HG03103 (cell line): ENCODE results near the gene CHST13.

Source experiments
- ATAC-seq: cut with Tn5 transposase; IDR thresholded peaks from one replicate; pipeline ENCODE4 v1.9.1; 2021; ENCODE audit warnings: low read depth; ENCODE audit not compliant: unreplicated experiment

Gene CHST13

DNA sequence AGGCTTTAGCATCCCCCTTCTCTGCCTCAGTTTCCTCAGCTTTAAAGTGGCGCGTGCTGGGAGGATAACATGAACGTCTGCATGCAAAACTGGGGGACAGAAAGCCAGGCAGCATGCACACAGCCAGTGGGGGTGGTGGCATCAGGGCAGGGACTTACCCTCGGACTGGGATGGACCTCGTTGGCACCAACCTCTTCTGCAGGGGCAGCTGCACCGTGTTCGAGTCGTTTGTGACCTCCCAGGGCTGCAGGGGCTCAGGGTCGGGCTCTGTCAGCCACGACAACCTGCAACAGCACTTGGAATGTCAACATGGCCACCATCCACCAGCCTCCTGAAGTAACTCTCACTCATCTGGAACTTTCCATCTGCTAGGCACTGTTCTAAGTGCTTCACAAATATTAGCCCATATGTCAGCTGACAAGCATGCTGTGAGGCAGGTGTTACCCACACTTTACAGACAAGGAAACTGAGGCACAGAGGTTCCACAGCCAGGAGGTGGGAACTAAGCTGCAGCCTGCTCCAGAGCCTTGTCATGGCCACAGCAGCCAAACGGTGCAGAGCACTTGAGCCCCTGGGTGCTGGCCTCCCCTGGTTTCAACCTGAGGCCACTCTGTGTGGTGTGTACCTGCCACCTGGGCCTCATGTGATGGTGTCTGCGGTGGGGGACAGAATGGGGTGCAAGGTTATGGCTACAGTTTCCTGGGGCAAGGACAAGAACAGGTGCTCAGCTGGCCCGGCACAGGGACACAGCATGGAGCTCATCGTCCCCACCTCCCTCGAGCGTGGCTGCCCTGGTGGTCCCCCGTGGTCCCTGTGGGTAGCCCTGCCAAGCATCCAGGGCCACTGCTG, 28.1 kb downstream of the CHST13 start:
- no peak for ATAC-seq

- ATAC-seq = no peak
These were observed 28.8 kb downstream of the CHST13 start for GRCh38 chr3:126552688-126553283.

DNA sequence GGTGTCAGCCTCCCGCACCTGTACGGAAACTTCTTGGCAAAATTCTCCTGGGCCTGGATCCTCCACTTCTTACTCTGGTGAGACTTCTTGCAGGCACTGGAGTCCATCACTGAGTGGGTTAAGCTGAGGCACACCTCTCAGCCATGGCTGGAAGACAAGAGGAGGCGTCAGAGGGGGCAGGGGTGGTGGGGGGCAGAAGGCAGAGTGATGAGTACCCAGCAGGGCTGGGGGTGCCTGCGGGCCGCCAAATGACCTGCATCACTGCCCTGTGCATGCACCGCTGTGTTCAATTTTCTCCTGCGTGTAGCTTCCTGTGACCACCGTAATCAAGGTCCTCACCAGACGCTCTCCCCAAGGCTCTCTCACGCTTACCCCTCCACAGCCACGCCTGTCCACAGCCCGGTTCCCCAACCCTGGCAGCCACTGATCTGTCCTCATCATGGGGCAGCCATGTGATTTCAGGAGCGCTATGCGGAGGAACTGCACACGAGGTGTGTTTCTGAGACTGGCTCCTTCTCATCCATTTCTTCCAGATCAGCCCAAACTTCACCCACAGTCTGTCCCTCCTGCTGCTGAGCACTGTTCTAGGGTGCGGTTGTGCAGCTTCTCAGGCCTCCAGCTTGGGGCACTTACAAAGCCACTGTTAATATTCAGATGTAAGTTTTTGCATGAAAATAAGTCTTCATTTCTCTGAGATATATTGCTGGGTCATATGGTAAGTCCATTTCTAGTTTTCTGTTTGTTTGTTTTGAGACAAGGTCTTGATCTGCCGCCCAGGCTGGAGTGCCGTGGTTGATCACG, 29.5 kb downstream of the CHST13 start:
- no peak for ATAC-seq

- ATAC-seq = no peak
These were observed 30.9 kb downstream of the CHST13 start for GRCh38 chr3:126554560-126555525.

GRCh38 chr3:126555795-126556636, 32.1 kb downstream of the CHST13 start:
- ATAC-seq = no peak

- ATAC-seq = no peak
These were observed 32.9 kb downstream of the CHST13 start for GRCh38 chr3:126556637-126557414.

DNA sequence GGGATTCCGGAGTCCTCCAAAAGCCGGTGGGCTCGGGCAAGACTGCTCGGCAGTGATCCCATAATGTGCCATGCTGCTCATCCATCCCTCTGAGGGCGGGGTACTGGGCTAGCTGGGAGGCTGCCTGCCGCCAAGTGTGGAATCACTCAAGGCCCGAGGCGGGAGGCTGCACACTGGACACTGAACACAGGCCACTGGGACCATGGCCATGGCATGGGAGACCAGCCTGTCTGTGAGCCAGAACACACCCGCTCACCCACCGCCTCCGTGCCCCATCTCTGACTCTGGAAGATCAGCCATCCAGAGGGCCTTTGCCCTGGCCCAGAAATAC, 33.4 kb downstream of the CHST13 start:
- no peak for ATAC-seq

- ATAC-seq = no peak
These were observed 33.8 kb downstream of the CHST13 start for GRCh38 chr3:126557761-126558160.

DNA sequence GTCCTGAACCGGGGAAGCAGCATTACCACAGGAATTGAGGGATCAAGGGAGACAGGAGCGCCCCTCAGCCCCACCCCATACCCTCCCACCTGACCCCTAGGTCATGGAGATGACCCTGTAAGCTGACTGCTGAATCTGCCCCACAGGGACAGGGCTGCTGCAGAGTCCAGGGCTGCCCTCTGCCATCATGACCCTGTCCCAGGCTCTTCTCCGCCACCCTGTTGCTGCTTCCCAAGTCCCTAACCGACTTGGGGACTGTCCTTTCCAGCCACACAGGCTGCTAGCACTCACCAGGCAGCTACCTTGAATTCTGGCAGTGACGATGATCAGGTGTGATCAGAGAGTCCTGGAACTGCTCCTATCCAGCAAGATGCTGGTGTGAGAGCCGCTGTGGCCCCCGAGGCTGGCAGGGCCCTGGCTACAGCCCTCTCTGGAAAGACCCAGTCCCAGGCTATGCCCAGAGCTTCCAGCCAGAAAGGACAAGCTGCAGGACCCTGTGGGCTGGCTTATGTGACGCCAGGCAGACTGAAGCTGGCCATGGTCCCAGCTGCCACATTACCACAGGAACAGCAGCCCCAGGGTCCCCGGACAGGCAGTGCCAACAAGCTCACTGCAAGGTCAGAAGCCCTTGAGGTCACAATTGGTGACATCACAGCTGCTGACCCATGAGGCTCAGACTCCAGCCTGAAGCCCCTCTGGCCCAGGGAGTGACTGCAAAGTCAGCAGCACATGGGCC, 34.5 kb downstream of the CHST13 start, which contains the start of gene C3orf22:
TSS of gene C3orf22 (minus strand) at position 597 of the 736 bp plus-strand sequence. CDS start 5,542 bp downstream, outside the sequence.
- no peak for ATAC-seq

DNA sequence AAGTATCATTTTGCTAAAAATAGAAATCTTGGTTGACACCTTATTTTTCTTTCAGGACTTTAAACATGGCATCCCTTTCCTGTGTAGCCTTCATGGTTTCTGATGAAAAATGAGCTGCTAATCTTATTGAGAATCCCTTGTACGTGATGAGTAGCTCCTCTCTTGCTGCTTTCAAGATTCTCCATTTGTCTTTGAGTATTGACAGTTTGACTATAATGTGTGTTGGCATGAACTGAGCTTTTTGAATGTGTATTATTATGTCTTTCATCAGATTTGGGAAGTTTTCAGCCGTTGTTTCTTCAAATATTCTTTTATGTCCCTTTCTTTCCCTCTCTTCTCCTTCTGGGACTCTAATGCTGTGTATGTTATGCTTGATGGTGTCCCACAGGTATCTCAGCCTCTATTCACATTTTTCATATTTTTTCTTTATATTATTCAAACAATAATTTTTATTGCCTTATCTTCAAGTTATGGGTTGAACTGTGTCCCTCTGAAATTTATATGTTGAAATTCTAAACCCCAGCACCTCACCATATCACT, 38.9 kb downstream of the CHST13 start:
- no peak for ATAC-seq

DNA sequence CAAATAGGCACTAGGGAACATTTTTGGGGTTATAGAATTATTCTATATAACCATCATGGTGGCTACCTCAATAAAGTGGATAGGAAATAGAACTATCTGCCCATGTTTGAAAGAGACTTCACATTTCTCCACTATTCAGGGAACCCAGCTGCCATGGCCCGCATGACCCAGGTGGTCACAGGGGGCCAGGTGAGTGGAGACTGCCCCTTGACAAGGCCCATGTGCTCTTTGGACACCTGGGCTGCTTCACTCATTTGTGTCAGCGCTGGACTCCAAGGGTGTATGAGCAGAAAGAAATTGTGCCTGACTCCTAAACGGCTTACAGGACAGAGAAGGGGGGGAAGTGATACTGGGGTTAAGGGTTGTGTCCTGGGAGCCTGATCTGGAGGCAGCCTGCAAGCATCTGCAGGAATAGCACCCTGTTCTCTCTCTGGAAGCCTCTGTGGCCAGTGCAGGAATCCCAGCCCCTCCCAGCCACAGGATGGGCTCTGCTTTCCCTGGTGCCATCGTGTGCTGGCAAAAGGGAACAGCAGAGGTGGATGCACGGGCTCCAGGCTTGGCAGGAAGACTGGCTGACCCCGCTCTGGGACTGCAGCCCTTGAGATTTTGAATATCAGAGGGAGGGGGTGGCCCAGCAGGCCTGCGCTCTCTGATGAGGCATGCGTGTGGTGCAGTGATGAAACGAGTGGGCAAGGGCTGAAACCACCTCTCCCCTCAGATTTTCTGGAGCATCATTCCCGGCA, 43.9 kb downstream of the CHST13 start:
- no peak for ATAC-seq

- ATAC-seq = no peak
These were observed 44.9 kb downstream of the CHST13 start for GRCh38 chr3:126568776-126569342.

- no peak for ATAC-seq
These were observed 45.5 kb downstream of the CHST13 start for GRCh38 chr3:126569390-126569975.

DNA sequence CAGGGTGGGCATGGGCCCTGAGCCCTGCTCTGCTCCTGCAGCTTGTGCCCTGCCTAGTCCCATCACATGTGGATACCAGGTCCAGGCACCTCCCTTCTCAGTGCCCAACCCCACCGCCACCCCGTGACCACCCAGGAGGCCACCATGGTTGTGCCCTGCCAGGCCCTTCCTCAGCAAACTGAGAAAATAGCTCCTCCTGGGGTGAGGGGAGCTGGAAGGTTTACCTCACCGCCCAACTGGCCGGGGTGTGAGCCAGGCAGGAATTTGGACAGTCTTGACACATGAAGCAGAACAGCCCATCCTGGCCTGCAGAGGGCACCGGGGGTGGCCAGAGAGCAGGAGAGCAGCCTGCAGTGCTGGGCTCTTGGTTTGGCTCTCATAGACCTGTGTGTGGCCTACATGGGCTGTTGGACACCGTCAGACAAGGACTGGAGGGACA, 46.2 kb downstream of the CHST13 start:
- ATAC-seq = no peak

DNA sequence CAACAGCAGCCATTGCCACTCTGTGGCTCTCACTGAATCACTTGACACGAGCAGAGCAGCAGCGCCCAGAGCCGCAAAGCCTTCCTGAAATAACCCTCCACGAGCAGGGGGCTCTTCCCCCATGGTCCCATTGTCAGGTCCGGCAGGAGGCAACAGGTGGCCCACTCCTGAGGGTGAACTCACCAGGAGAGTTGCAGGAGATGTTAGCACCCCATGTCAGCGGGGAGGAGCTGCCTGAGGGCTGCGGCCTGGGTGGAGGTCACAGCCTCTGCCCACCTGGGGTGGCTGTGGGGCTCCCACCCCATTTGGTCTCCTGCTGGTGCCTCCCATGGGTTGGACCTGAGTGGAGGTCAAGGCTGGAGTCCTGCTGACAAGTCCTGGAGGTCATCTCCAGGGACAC, 47.1 kb downstream of the CHST13 start:
- no peak for ATAC-seq

GRCh38 chr3:126573492-126574117, 49.6 kb downstream of the CHST13 start:
- ATAC-seq = no peak
